HepG2 (cell line): ENCODE measurements around the gene FIBP. TPM values are rescaled to one million over a fixed set of nuclear protein-coding genes. Genes with fewer than 3 reads are reported as not detected.

ENCODE experiments used
- ATAC-seq: fragments of 200-7000 bp; cut with Tn5 transposase; 3 replicates; pipeline ENCODE4 v1.9.1; 2020; ENCODE audit warnings: mild to moderate bottlenecking, moderate library complexity
- BruUV-seq: library from RNA; stranded (reverse); fragments of 400-500 nt; replicated peaks from 2 replicates; lab custom pipeline; 2021; lab: Mats Ljungman, UMichigan
- CTCF ChIA-PET: fragments of 300-600 bp; formaldehyde crosslinking; extraction: SDS; loops from one replicate; lab custom pipeline; 2021; ENCODE audit warnings: low total read pairs, inconsistent platforms, low intra/inter-chr PET ratio; lab: Yijun Ruan, JAX
- POLR2A ChIA-PET: fragments of 350-600 bp; sonication (Branson Sonifier 250); formaldehyde crosslinking; loops from one replicate; lab custom pipeline; 2020; ENCODE audit warnings: antibody characterized with exemption, inconsistent platforms; lab: Yijun Ruan, JAX
- DNase-seq: peaks from one replicate; pipeline ENCODE4 v3.0.0-alpha.2; 2015; ENCODE audit warnings: low spot score
- FAIRE-seq: peaks from 3 replicates; lab custom pipeline; 2011; peaks lifted over from hg19 to GRCh38; lab: Jason Lieb, UNC
- H2AFZ ChIP-seq: one replicate; pipeline ENCODE4 v1.6.1; 2011; ENCODE audit warnings: low read length, inconsistent platforms
- H3K27ac ChIP-seq: fragments of 300-600 bp; 3 replicates; pipeline ENCODE4 v1.8.0; 2011; ENCODE audit warnings: mixed run types, mild to moderate bottlenecking, mixed read lengths, low read length, inconsistent platforms; ENCODE audit not compliant: insufficient read depth; ENCODE audit errors: extremely low read length
- H3K27me3 ChIP-seq, 2 experiments: fragments of 200-600 bp in 1 of 2; 2 replicates in 1 of 2; 3 replicates in 1 of 2; pipeline versions ENCODE4 v1.6.0 to v1.8.0; 2011; ENCODE audit warnings: low read length in 2 of 2, mild to moderate bottlenecking in 2 of 2, moderate library complexity in 2 of 2, inconsistent platforms in 1 of 2; ENCODE audit not compliant: insufficient read depth in 2 of 2, control insufficient read depth in 1 of 2
- H3K36me3 ChIP-seq, 2 experiments: fragments of 200-600 bp in 1 of 2; replicated peaks in 1 of 2; 2 replicates in 1 of 2; 3 replicates in 1 of 2; pipeline versions ENCODE4 v1.5.1 to v1.8.0; 2011; ENCODE audit warnings: low read length in 2 of 2, inconsistent platforms in 1 of 2; ENCODE audit not compliant: insufficient read depth in 2 of 2, control insufficient read depth in 1 of 2
- H3K4me1 ChIP-seq: 2 replicates; pipeline ENCODE4 v1.5.1; 2012; ENCODE audit warnings: low read length, inconsistent platforms; ENCODE audit not compliant: insufficient read depth
- H3K4me2 ChIP-seq: 2 replicates; pipeline ENCODE4 v1.6.0; 2011; ENCODE audit warnings: low read depth, low read length, inconsistent platforms
- H3K4me3 ChIP-seq, 3 experiments: fragments of 200-600 bp in 1 of 3; sonication (generic), shearing (Covaris generic) in 1 of 3; replicated peaks in 1 of 3; 2 replicates each; pipeline ENCODE4 v1.5.1; 2011 to 2016; ENCODE audit warnings: low read length in 3 of 3, inconsistent platforms in 2 of 3, low read depth in 2 of 3, mild to moderate bottlenecking in 2 of 3, control low read depth in 1 of 3, mixed read lengths in 1 of 3; ENCODE audit not compliant: insufficient read depth in 1 of 3
- H3K79me2 ChIP-seq: one replicate; pipeline ENCODE4 v1.6.1; 2011; ENCODE audit warnings: low read length, inconsistent platforms; ENCODE audit not compliant: insufficient read depth
- H3K9ac ChIP-seq: 2 replicates; pipeline ENCODE4 v1.6.0; 2011; ENCODE audit warnings: mild to moderate bottlenecking, low read depth, low read length, inconsistent platforms; ENCODE audit not compliant: insufficient read depth
- H3K9me3 ChIP-seq: 2 replicates; pipeline ENCODE4 v1.5.1; 2012; ENCODE audit warnings: mild to moderate bottlenecking, low read length
- H4K20me1 ChIP-seq: 2 replicates; pipeline ENCODE4 v1.6.0; 2011; ENCODE audit warnings: inconsistent platforms, mild to moderate bottlenecking, low read length, moderate library complexity; ENCODE audit not compliant: insufficient read depth
- DNMT3B ChIP-seq: conservative IDR thresholded peaks from 2 replicates; pipeline ENCODE4 v1.6.1; 2016; ENCODE audit warnings: missing biosample characterization, control low read depth
- MAFF ChIP-seq: IDR thresholded peaks from 2 replicates; pipeline ENCODE4 v1.6.1; 2011; ENCODE audit warnings: low read depth, low read length, improper control_type of control experiment
- NFIC ChIP-seq: IDR thresholded peaks from 2 replicates; pipeline ENCODE4 v1.6.1; 2012; ENCODE audit warnings: mild to moderate bottlenecking, low read length, inconsistent platforms
- PCBP1 ChIP-seq: fragments of 200-400 bp; formaldehyde crosslinking; IDR thresholded peaks from 2 replicates; pipeline ENCODE4 v1.6.1; 2017; ENCODE audit warnings: mild to moderate bottlenecking, low read depth, low read length, borderline replicate concordance
- PHF8 ChIP-seq: sonication (generic); formaldehyde crosslinking; IDR thresholded peaks from 2 replicates; pipeline ENCODE4 v1.5.0; 2020; ENCODE audit warnings: missing genetic modification reagents
- SAP130 ChIP-seq: IDR thresholded peaks from 2 replicates; pipeline ENCODE4 v1.6.1; 2016; ENCODE audit warnings: low read depth
- SOX6 ChIP-seq, 2 experiments: fragments of 450-650 bp in 1 of 2; sonication (generic) in 1 of 2; formaldehyde crosslinking in 1 of 2; IDR thresholded peaks; 2 replicates each; pipeline versions ENCODE4 v1.4.0 to v1.6.1; 2017 to 2020; ENCODE audit warnings: antibody characterized with exemption in 1 of 2, mild to moderate bottlenecking in 1 of 2, missing genetic modification reagents in 1 of 2
- TARDBP ChIP-seq: sonication (generic); formaldehyde crosslinking; IDR thresholded peaks from 2 replicates; pipeline ENCODE4 v1.8.0; 2022; ENCODE audit warnings: mild to moderate bottlenecking, missing genetic modification reagents
- ZFX ChIP-seq: sonication (generic); formaldehyde crosslinking; IDR thresholded peaks from 2 replicates; pipeline ENCODE4 v1.4.0; 2020; ENCODE audit warnings: mild to moderate bottlenecking, low read depth, missing genetic modification reagents, moderate library complexity
- ZNF317 ChIP-seq: sonication (generic); formaldehyde crosslinking; IDR thresholded peaks from 2 replicates; pipeline ENCODE4 v1.5.0; 2020; ENCODE audit warnings: mild to moderate bottlenecking, missing genetic modification reagents
- ZNF839 ChIP-seq: sonication (generic); formaldehyde crosslinking; IDR thresholded peaks from 2 replicates; pipeline ENCODE4 v1.4.0; 2020; ENCODE audit warnings: missing genetic modification reagents, mild to moderate bottlenecking, borderline replicate concordance
- WGBS: methylation state at CpG from one replicate; pipeline ENCODE4 v1.1.6; 2017; ENCODE audit warnings: low lambda C conversion rate; 5-methylcytosine and 5-hydroxymethylcytosine counted together
- in situ Hi-C: cut with HindIII; loops from 2 replicates; pipeline ENCODE4 v1.10.0; 2017; ENCODE audit warnings: low pct_unique_long_range_greater_than_20kb; ENCODE audit not compliant: extremely low pct_ligation_motif_present
- intact Hi-C: fragments of 100-400 bp; cut with micrococcal nuclease; formaldehyde crosslinking; loops from one replicate; pipeline ENCODE4 v1.10.0; 2022; ENCODE audit not compliant: unreplicated experiment
- polyA plus RNA-seq, 8 experiments: library from polyadenylated mRNA; depleted of rRNA in 3 of 8; stranded (reverse) in 7 of 8; unstranded in 1 of 8; fragments of >200 nt; fragmentation: Illumina TruSeq in 4 of 8; extraction: Trizol in 4 of 8; gene quantifications; 2 replicates each; pipeline versions ENCODE4 v1.2.1 to v1.2.3, GENCODE V29; 2011 to 2016; ENCODE audit warnings: low read depth in 4 of 8, missing spikeins in 1 of 8, mixed read lengths in 1 of 8; ENCODE audit not compliant: insufficient read depth in 1 of 8
- total RNA-seq, 5 experiments: library from RNA; depleted of rRNA; stranded (reverse); fragments of >200 nt; fragmentation: Illumina TruSeq; extraction: Trizol; gene quantifications; 2 replicates each; pipeline ENCODE4 v1.2.3, GENCODE V29; 2016; ENCODE audit warnings: low read depth in 1 of 5
- TF ChIP-seq, protein P1 (sequence below): sonication (generic); formaldehyde crosslinking; IDR thresholded peaks from 2 replicates; pipeline ENCODE4 v1.5.1; 2020; ENCODE audit warnings: mild to moderate bottlenecking, moderate library complexity, missing genetic modification reagents
- TF ChIP-seq, protein P2 (sequence below): sonication (generic); formaldehyde crosslinking; IDR thresholded peaks from 2 replicates; pipeline ENCODE4 v1.4.0; 2020; ENCODE audit warnings: missing genetic modification reagents, borderline replicate concordance

Gene FIBP
- total and polyA plus RNA-seq, 2 of the 13 experiments (the other 11 are each of a cell fraction or from before 2014, with no cell fraction given) = 42.9 to 62.1 TPM

DNA sequence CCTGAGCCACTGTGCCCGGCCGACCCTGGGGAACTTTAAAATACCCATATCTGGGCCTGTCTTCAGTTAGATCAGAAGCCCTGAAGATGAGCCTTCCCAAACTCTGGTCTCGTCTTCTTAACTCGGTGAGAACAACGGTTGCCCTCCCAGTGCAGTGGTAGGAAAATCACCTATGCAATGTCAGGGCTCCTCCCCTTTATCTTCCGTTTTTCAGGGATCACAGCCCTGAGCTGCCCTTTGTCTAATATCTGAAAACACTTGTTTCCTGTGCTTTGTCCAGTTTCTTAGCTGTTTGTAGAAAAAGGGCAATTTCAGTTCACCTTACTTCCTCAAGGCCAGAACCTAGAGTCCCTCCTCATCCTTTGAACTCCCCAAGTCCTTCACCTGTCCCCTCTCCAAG is 40.4 kb upstream of the FIBP start:
- Histone ChIP-seq H3K9ac (peak overlapping the region; percentile 68), H2AFZ (peak overlapping the region; percentile 87), H3K4me1 (peaks cover 43% of the 10 kb centered on the region)
- ChIA-PET POLR2A (interaction anchor here (0.7 kb wide), 1 partner anchor 10 kb away, joined by 3 read pairs; the partner anchor contains the start of genes C11orf68 and DRAP1), CTCF (no interaction called here)
- TF ChIP-seq TARDBP (CRISPR knock-in tag) = 0 out of 2 replicates have a peak, but pooled peaks have one; percentile 20
- TF ChIP-seq, protein P1, sequence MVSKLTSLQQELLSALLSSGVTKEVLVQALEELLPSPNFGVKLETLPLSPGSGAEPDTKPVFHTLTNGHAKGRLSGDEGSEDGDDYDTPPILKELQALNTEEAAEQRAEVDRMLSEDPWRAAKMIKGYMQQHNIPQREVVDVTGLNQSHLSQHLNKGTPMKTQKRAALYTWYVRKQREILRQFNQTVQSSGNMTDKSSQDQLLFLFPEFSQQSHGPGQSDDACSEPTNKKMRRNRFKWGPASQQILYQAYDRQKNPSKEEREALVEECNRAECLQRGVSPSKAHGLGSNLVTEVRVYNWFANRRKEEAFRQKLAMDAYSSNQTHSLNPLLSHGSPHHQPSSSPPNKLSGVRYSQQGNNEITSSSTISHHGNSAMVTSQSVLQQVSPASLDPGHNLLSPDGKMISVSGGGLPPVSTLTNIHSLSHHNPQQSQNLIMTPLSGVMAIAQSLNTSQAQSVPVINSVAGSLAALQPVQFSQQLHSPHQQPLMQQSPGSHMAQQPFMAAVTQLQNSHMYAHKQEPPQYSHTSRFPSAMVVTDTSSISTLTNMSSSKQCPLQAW (CRISPR knock-in tag) = no peak
- TF ChIP-seq, all 625 proteins: peak for 1
- Histone ChIP-seq H3K9me3 (no peaks in the 10 kb centered on the region), H3K27ac (no peak overlapping the region), H4K20me1 (no peaks in the 10 kb centered on the region), H3K27me3 (peaks cover 0 to 3% of the 10 kb centered on the region in 2 experiments; a peak in 1 of 5 replicates), H3K4me3 (peak overlapping the region; percentile 64 to 75 (median 69)), H3K79me2 (no peaks in the 10 kb centered on the region), H3K4me2 (peak overlapping the region; percentile 97), H3K36me3 (no peaks in the 10 kb centered on the region)
- WGBS = 14% methylated on average over 6 of the region's 6 CpGs
- in situ Hi-C loops (no loop called here), intact Hi-C loops (no loop called here)
- no peak for DNase-seq
- no peak for FAIRE-seq
- BruUV-seq = no TSS peak
- peak; percentile 61 for ATAC-seq

DNA sequence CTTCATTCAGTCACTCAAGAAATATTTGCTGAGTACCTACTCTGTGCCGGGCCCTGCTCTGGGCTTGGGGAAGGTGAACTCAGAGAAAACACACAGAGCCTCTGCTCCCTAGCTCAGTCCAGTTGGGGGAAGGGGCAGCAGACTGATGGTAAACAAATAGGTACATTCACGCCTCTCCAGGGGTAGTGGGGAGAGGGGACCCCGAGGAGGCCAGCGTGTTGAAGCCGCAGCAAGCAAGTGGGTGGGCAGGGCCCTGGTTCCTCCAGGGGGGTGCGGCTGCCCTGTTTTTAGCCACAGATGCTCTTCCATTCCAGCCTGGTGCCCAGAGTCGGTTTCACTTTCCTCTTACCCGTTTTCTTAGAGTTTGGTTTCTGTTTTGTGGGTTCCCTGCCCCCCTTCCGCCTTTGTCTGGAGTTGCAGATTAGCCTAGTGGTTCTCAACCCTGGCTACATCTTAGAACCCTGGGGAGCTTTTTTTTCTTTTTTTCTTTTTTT is 39.7 kb upstream of the FIBP start:
- intact Hi-C loops (no loop called here), in situ Hi-C loops (no loop called here)
- peak overlapping the region; percentile 64 to 75 (median 69) for H3K4me3 ChIP-seq
- peak overlapping the region; percentile 97 for H3K4me2 ChIP-seq
- CTCF ChIA-PET = no interaction called here
- peaks cover 0 to 3% of the 10 kb centered on the region in 2 experiments; a peak in 1 of 5 replicates for H3K27me3 ChIP-seq
- DNase-seq (no peak), FAIRE-seq (no peak), ATAC-seq (peak; percentile 35)
- BruUV-seq = no TSS peak
- no peaks in the 10 kb centered on the region for H3K79me2 ChIP-seq
- H3K36me3 ChIP-seq = no peaks in the 10 kb centered on the region
- H3K4me1 ChIP-seq = peaks cover 39% of the 10 kb centered on the region
- H4K20me1 ChIP-seq = no peaks in the 10 kb centered on the region
- peak overlapping the region; percentile 63 for H2AFZ ChIP-seq
- H3K27ac ChIP-seq = no peak overlapping the region
- POLR2A ChIA-PET = interaction anchor here (1.0 kb wide), 3 partner anchors 21 to 39 kb away, joined by 3 to 4 read pairs (median 3); partner anchors contain the start of gene FIBP
- 9% methylated on average over 8 of the region's 9 CpGs for WGBS
- peak overlapping the region; percentile 68 for H3K9ac ChIP-seq
- H3K9me3 ChIP-seq = no peaks in the 10 kb centered on the region
- TF ChIP-seq DNMT3B (no peak), NFIC (no peak), MAFF (no peak), ZNF839 (CRISPR knock-in tag) (no peak), ZFX (peak; percentile 36; the same call in 1 of the 2 replicates), PCBP1 (no peak), SAP130 (CRISPR knock-in tag) (peak; percentile 30; the same call in 1 of the 2 replicates), ZNF317 (0 out of 2 replicates have a peak, but pooled peaks have one; percentile 30), SOX6 (IDR thresholded peaks at IDR 0.05) (no peak), SOX6 (CRISPR knock-in tag; IDR thresholded peaks at IDR 0.05) (0 out of 2 replicates have a peak, but pooled peaks have one; percentile 13), PHF8 (CRISPR knock-in tag) (0 out of 2 replicates have a peak, but pooled peaks have one; percentile 15)
- TF ChIP-seq, protein P2, sequence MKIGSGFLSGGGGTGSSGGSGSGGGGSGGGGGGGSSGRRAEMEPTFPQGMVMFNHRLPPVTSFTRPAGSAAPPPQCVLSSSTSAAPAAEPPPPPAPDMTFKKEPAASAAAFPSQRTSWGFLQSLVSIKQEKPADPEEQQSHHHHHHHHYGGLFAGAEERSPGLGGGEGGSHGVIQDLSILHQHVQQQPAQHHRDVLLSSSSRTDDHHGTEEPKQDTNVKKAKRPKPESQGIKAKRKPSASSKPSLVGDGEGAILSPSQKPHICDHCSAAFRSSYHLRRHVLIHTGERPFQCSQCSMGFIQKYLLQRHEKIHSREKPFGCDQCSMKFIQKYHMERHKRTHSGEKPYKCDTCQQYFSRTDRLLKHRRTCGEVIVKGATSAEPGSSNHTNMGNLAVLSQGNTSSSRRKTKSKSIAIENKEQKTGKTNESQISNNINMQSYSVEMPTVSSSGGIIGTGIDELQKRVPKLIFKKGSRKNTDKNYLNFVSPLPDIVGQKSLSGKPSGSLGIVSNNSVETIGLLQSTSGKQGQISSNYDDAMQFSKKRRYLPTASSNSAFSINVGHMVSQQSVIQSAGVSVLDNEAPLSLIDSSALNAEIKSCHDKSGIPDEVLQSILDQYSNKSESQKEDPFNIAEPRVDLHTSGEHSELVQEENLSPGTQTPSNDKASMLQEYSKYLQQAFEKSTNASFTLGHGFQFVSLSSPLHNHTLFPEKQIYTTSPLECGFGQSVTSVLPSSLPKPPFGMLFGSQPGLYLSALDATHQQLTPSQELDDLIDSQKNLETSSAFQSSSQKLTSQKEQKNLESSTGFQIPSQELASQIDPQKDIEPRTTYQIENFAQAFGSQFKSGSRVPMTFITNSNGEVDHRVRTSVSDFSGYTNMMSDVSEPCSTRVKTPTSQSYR (CRISPR knock-in tag) = peak; percentile 47; the same call in 1 of the 2 replicates
